HG02970 (cell line): ENCODE data around the gene NUP214.
"Not testable (repeated sequence)": the region's sequence is repeated elsewhere in the genome, so short reads cannot be mapped to it uniquely, and the experiment has no call there.

Experiments
- ATAC-seq: cut with Tn5 transposase; IDR thresholded peaks from one replicate; pipeline ENCODE4 v1.9.1; 2021; ENCODE audit warnings: mild to moderate bottlenecking, moderate library complexity, moderate number of reproducible peaks; ENCODE audit not compliant: unreplicated experiment, low FRiP score

Gene NUP214

GRCh38 chr9:131115360-131115742 is 10.0 kb upstream of the NUP214 start:
- not testable (repeated sequence) for ATAC-seq

DNA sequence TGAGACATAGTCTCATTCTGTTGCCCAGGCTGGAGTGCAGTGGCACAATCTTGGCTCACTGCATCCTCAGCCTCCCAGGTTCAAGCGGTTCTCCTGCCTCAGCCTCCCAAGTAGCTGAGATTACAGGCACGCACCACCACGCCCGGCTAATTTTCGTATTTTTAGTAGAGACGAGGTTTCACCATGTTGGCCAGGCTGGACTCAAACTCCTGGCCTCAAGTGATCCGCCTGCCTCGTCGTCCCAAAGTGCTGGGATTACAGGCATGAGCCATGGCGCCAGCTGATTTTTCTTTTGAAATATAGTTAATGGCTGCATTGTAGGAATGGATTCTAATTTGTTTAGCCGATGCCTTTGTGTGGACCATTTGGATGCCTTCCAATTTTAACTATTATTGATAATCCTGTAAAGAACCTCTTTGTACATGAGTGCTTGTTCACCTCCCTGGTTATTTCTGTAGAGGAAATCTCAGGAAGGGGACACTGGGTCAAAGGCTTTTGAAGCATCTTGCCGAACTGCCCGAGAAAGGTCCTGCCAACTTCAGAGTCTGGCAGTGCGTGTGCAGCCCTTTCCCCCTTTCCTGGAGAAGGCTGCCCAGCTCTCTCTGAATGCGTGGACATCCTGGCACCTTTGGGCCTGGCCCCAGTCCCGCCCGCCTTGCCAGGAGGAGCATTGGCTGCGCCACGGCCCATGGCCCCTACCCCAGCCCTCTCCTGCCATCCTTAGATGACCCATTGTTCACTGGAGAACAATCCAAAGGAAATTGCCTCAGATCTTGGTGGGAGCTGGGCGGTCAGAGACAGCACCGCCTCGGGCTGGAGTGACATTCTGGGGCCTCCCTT is 8.9 kb upstream of the NUP214 start:
- no peak for ATAC-seq

DNA sequence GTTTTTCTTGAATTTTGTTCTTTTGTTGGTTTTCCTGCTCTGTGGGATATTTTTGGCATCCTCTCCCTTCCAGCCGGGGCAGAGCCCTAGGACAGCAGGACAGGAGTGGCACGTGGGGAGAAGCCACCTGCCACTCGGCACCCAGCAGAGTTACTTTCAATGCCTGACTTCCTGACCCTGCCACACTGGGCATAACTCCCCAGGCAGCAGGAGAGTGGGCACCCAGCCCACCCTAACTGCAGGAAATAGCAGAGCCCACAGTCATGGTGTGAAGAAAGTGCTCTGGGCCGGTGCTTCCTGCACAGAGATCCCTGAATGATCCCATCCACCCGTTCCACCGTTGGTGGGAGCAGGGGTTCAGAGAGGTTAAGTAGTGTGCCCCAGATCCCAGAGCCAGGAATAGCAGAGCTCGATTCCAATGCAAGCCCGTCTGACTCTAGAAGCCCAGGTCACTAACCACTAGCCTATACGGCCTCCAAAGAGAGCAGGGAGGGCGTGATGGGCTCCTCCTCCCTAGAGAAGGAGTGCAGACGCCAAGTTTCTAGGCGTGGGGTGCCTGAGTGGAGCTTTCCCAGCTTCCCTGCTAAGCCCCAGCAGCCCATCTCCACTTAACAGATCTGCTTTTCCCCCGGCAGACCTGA is 8.1 kb upstream of the NUP214 start:
- no peak for ATAC-seq

GRCh38 chr9:131117762-131118145 is 7.6 kb upstream of the NUP214 start:
- ATAC-seq, result no peak

DNA sequence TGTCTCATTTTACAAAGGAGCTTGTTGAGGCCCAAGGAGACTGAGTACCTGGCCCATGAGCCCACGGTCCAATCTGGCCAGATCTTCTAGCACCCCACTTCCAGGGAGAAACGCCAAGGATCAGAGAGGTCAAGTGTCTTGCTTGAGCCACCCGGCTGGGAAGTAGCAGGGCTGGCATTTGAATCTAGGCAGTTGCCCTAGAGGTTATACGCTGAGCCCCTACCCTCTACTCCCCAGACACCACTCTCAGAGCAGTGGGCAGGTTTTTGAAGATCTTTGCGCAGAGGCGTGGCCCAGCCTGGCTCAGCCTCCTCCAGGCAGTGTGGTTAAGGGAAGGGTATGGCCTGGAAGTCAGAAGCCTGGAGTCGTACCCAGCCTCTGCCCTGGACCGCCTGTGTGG is 5.8 kb upstream of the NUP214 start:
- no peak for ATAC-seq

DNA sequence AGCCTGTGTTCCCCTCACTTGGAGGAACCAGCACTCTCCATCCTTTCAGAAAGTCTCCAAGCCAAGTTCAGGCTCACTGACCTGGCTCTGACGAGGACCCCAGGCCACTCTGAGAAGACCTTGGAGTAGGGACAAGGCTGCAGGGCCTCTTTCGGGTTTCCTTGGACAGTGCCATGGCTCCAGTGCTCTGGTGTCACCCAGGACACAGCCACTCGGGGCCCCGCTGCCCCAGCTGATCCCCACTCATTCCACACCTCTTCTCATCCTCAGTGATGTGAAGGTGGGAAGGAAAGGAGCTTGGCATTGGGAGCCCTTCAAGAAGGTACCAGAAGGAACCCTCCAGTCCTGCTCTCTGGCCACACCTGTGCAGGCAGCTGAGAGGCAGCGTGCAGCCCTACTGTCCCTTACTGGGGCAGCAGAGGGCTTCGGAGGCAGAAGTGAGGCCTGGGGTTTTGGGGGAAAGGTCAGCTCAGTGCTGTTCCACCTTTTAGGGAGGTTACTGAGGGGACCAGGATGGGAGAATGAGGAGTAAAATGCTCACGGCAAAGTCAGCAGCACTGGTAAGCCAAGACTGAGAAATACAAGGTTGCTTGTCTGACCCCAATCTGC is 4.7 kb upstream of the NUP214 start:
- no peak for ATAC-seq

DNA sequence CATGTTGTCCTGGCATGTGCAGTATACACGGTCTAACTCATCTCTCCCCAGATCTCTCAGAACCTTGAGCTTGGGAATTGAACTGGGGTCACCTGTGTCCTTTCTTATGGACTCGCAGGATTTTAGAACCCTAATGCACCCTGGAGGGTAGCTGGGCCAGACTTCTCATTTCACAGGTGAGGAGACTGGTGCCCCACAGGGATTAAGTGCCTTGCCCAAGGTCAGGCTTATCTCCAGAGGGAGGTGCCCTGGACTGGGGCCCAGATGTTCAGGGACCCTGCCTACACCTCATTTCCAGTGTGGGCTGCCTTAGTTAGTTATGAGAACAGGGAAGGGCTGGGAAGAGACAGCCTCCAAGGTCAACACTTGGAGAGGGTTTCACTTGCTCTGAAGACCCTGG is 4.0 kb upstream of the NUP214 start:
- ATAC-seq, result no peak

DNA sequence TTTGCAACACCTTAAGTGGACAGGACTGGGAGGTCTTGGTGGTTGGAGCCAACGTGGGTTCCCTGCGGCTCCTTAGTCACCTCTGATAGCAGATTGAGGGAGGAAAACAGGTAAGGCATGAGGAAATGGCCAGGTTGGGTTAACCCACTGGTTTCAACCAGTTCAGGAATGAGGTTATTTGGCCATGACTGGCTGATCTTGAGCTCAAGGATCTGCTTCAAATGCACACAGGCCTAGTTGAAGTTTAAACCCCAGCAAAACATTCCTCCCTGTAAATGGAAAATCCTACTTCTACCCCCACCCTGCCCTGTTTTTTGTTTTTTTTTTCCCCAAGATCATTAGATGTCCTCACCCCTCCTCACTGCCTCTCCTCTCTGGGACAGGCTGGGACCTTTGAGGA is 3.2 kb upstream of the NUP214 start:
- no peak for ATAC-seq

- ATAC-seq, result no peak
Measured at GRCh38 chr9:131125038-131125287, 423 bp upstream of the NUP214 start.

DNA sequence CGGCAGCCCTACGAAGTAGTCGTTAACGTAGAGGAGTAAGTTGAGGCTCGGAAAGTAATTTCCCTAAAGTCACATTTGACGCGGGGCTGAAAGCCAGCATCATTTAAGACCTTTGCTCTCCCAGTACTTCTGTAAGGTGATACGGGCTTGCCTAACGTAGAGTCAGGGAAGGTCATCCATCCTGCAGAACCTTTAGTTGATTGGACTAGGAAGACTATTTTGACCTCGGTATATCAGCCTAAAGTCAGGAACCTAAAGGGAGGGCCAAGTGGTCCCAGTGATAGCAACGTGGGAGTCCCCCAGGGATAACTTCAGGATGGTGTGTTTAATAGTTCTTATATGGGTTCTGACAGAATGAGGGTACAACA is 657 bp downstream of the NUP214 start:
- no peak for ATAC-seq

DNA sequence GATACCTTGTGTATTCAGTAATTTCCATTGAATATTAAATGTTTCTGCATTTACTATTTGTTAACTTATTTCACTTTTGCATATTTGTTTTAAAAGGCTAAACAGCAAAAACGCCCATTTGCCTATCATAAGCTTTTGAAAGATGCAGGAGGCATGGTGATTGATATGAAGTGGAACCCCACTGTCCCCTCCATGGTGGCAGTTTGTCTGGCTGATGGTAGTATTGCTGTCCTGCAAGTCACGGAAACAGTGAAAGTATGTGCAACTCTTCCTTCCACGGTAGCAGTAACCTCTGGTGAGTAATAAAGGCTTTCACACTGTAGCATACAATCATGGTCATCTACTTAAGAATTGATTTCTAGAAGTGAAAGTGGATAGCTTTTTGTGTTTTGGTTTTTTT is 3.8 kb downstream of the NUP214 start:
- ATAC-seq, result no peak

DNA sequence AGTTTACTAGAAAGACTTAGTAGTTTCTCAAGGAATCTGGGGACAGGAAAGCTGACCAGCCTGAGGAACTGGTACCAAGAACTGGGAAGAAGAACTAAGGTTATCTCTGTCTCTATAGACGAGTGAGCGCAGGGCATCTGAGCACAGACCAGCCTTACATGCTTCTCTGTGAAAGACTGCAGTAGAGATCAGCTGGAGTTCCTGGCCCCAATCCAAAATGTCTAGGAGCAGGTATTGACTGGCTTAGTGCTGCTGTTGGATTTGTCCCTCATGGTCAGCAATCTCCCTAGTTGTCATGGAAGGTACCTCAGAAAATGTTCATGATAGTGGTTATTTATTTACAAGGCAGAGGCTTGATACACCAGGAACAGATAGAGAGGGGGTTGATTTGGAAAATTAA is 13.3 kb downstream of the NUP214 start:
- ATAC-seq, result no peak

DNA sequence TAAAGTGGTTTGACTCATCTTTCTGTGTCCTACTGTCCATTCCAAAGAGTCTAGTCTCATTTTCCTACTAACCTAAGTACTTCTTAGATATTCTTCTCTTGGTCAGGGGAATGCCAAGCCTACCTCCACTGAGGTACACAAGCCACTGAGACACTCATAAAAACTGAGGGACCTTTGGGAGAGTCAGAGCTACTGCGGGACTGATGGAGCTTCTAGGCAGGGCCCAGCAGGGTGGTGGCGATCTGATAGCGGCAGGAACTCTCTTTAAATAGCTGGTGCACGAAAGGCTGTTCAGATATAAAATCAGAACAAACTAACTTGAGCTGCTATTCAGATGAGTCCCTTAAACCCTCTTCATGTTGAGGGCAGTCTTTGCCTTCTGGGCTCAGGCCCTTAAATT is 14.7 kb downstream of the NUP214 start:
- ATAC-seq, result no peak

DNA sequence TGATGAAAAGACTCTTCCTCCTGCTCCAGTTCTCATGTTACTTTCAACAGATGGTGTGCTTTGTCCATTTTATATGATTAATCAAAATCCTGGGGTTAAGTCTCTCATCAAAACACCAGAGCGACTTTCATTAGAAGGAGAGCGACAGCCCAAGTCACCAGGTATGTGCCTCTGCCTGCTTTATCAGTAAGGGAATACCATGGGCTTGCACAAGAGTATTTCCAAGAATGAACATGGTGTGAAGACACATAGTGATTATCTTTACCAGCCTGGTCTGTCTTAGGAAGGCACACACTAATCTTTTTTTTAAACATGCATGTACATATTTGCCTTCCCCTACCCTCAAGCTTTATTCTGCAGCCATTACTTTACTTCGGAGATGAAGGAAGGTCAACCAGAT is 15.2 kb downstream of the NUP214 start:
- no peak for ATAC-seq

DNA sequence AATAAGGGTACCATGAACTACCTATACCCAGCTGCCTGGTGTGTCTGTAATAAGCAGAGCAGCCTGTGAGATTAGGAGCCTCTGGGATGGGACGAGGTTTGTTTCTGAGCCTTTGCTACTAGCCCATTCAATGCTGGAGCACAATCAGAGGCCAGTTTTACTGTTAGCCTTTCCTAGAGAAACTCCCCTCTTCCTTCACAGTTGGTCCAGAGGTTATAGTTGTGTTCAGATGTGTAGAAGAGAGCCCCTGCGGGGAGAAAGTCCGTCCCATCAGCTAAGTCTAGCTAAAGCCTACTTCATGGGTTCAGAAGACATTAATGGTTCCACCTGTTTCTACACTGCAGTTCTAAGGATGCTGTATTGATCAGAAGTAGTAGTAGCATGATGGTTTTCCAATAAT is 16.8 kb downstream of the NUP214 start:
- ATAC-seq, result no peak

GRCh38 chr9:131144201-131144600 is 18.8 kb downstream of the NUP214 start:
- ATAC-seq, result no peak

GRCh38 chr9:131145245-131145644 is 19.9 kb downstream of the NUP214 start:
- no peak for ATAC-seq

DNA sequence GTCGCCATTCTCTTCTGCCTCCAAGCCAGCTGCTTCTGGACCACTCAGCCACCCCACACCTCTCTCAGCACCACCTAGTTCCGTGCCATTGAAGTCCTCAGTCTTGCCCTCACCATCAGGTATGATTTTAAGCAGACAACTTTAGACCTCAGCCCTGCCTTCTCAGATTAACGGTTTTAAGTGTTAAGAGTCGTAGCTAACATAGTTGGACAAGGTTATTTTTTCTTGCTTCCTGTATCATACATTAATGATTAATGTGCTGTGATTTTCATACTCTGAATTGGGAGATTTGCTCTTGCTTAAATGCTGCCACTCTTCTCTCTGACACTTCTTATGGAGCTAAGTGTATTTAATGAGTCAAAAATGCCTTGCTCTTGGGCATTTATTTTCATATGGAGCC is 20.8 kb downstream of the NUP214 start:
- ATAC-seq, result no peak

- ATAC-seq, result no peak
Measured at GRCh38 chr9:131148276-131148675, 22.9 kb downstream of the NUP214 start.

- ATAC-seq, result no peak
Measured at GRCh38 chr9:131148966-131149687, 23.7 kb downstream of the NUP214 start.

GRCh38 chr9:131149688-131150053 is 24.3 kb downstream of the NUP214 start:
- ATAC-seq, result no peak

DNA sequence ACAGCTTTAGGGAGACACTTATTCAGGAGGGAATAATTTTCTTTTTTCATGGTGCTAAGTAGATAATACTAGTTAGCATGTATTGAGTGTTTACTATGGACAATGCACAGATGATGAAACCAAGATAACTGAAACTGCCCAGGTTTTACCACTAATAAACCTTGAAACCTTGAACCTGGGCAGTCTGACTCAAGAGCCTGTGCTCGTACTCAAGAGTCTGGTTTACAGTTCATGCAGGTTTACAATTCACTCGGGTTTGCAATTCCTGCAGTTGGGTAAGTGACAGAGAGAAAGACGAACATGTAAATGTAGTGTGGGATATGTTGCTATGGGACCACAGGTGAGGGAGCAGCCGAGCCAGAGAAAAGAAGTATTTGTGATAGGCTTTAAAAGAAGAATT is 28.2 kb downstream of the NUP214 start:
- ATAC-seq, result no peak
